Measurements from ENCODE around the gene GPR87.

DNA sequence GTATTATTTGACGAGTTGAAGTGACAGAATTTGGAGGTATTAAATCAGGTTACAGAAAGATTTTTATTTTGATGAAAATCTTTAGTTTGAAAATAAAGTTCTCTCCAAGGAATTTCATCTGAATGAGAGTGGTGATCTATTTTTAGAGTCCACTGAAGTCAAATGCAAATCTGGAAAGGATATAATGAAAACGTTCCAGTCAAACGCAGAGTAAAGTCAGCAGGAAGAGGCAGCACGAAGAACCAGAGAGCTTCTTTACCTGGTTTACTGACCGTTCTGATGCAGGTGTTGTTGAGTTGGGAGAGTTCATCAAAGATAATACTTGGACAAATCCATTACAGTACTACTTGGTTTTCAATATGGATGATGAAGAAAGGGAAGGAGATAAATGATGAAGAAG lies 47.0 kb downstream of the GPR87 start:
- TF ChIP-seq, protein P1, sequence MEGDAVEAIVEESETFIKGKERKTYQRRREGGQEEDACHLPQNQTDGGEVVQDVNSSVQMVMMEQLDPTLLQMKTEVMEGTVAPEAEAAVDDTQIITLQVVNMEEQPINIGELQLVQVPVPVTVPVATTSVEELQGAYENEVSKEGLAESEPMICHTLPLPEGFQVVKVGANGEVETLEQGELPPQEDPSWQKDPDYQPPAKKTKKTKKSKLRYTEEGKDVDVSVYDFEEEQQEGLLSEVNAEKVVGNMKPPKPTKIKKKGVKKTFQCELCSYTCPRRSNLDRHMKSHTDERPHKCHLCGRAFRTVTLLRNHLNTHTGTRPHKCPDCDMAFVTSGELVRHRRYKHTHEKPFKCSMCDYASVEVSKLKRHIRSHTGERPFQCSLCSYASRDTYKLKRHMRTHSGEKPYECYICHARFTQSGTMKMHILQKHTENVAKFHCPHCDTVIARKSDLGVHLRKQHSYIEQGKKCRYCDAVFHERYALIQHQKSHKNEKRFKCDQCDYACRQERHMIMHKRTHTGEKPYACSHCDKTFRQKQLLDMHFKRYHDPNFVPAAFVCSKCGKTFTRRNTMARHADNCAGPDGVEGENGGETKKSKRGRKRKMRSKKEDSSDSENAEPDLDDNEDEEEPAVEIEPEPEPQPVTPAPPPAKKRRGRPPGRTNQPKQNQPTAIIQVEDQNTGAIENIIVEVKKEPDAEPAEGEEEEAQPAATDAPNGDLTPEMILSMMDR (IDR thresholded peaks at IDR 0.05): no peak
- no peak for TF ChIP-seq POLR2A (IDR thresholded peaks at IDR 0.05)
